ENCODE results near the gene JAML. TPM values are rescaled to one million over a fixed set of nuclear protein-coding genes. Genes with fewer than 3 reads are reported as not detected.

Gene JAML
- total and polyA plus RNA-seq, 2 experiments from 2014 or later, result 0.56 to 1.0 TPM

- no peaks in the 10 kb centered on the region; the same call in 1 of the 2 replicates for H3K36me3 ChIP-seq (ENCODE audit: insufficient read depth)
- peaks cover 88% of the 10 kb centered on the region for H3K27me3 ChIP-seq (ENCODE audit: insufficient read depth)
- DNase-seq (ENCODE audit: low spot score), result peak; percentile 94
- peak overlapping the region; percentile 89 for H3K4me3 ChIP-seq
- no peaks in the 10 kb centered on the region for H3K9me2 ChIP-seq (ENCODE audit: insufficient read depth)
- Mint-ChIP-seq H3K36me3 (ENCODE audit: low read depth) (no peaks in the 10 kb centered on the region), H3K9me3 (no peaks in the 10 kb centered on the region; the same call in 2 of the 3 replicates), H3K27ac (no peak overlapping the region), H3K4me1 (peaks cover 41% of the 10 kb centered on the region), H3K4me3 (peak overlapping the region; percentile 70), H3K27me3 (ENCODE audit: insufficient read depth, low read depth, poor library complexity) (peaks cover 45% of the 10 kb centered on the region)
- TF ChIP-seq EZH2 (IDR thresholded peaks at IDR 0.05; ENCODE audit: low read depth, unreplicated experiment) (peak; percentile 61), CTCF (conservative IDR thresholded peaks at IDR 0.05; ENCODE audit: low read depth in 2 of 2) (peak; percentile 92 to 95), NANOG (IDR thresholded peaks at IDR 0.05; ENCODE audit: borderline replicate concordance) (no peak), ETS1 (IDR thresholded peaks at IDR 0.05) (no peak)
- ATAC-seq, result peak; percentile 77
- H3F3A ChIP-seq (replicated peaks; ENCODE audit: low read depth), result no peaks in the 10 kb centered on the region
- peak overlapping the region; percentile 97 for H3K4me2 ChIP-seq
- H2AFZ ChIP-seq, result peak overlapping the region; percentile 99
- H3K27ac ChIP-seq (ENCODE audit: low read depth), result no peak overlapping the region
- no peaks in the 10 kb centered on the region for H3K79me2 ChIP-seq (replicated peaks; ENCODE audit: insufficient read depth)
- peaks cover 29% of the 10 kb centered on the region for H3K4me1 ChIP-seq (ENCODE audit: insufficient read depth)
- H4K20me1 ChIP-seq (replicated peaks; ENCODE audit: insufficient read depth), result no peaks in the 10 kb centered on the region; the same call in 1 of the 2 replicates
These were observed 53.3 kb downstream of the JAML start for GRCh38 chr11:118171269-118172062.

GRCh38 chr11:118170882-118171268 is 53.9 kb downstream of the JAML start:
- H3K4me2 ChIP-seq, result peak overlapping the region; percentile 97
- Mint-ChIP-seq H3K4me3 (peak overlapping the region; percentile 70), H3K27ac (no peak overlapping the region), H3K27me3 (ENCODE audit: insufficient read depth, low read depth, poor library complexity) (peaks cover 41% of the 10 kb centered on the region), H3K36me3 (ENCODE audit: low read depth) (no peaks in the 10 kb centered on the region), H3K4me1 (peaks cover 42% of the 10 kb centered on the region), H3K9me3 (no peaks in the 10 kb centered on the region; the same call in 2 of the 3 replicates)
- H3K27me3 ChIP-seq (ENCODE audit: insufficient read depth), result peaks cover 84% of the 10 kb centered on the region
- peak overlapping the region; percentile 99; the same call in 1 of the 2 replicates for H2AFZ ChIP-seq
- H3F3A ChIP-seq (replicated peaks; ENCODE audit: low read depth), result no peaks in the 10 kb centered on the region
- H3K4me1 ChIP-seq (ENCODE audit: insufficient read depth), result peaks cover 29% of the 10 kb centered on the region
- no peaks in the 10 kb centered on the region; the same call in 1 of the 2 replicates for H3K36me3 ChIP-seq (ENCODE audit: insufficient read depth)
- no peak; the same call in 1 of the 3 replicates for ATAC-seq
- no peaks in the 10 kb centered on the region; the same call in 1 of the 2 replicates for H4K20me1 ChIP-seq (replicated peaks; ENCODE audit: insufficient read depth)
- H3K4me3 ChIP-seq, result peak overlapping the region; percentile 89
- no peaks in the 10 kb centered on the region for H3K79me2 ChIP-seq (replicated peaks; ENCODE audit: insufficient read depth)
- no peak overlapping the region for H3K27ac ChIP-seq (ENCODE audit: low read depth)
- H3K9me2 ChIP-seq (ENCODE audit: insufficient read depth), result no peaks in the 10 kb centered on the region
- DNase-seq (ENCODE audit: low spot score), result no peak
- no peak for TF ChIP-seq CTCF (conservative IDR thresholded peaks at IDR 0.05; ENCODE audit: low read depth in 2 of 2)
- TF ChIP-seq POLR2AphosphoS5 (IDR thresholded peaks at IDR 0.05; ENCODE audit: low read depth), result no peak
- no peak for TF ChIP-seq JUNB (IDR thresholded peaks at IDR 0.05; ENCODE audit: unreplicated experiment)
- TF ChIP-seq NANOG (IDR thresholded peaks at IDR 0.05; ENCODE audit: borderline replicate concordance), result no peak
- TF ChIP-seq CREB1 (CRISPR knock-in tag; IDR thresholded peaks at IDR 0.05; ENCODE audit: low read depth), result no peak
- TF ChIP-seq ETS1 (IDR thresholded peaks at IDR 0.05), result no peak
- TF ChIP-seq STAT1 (IDR thresholded peaks at IDR 0.05; ENCODE audit: unreplicated experiment), result no peak
- no peak for TF ChIP-seq ZNF331 (CRISPR knock-in tag; IDR thresholded peaks at IDR 0.05; ENCODE audit: low read depth)
- no peak for TF ChIP-seq ZNF114 (CRISPR knock-in tag; IDR thresholded peaks at IDR 0.05)
- no peak for TF ChIP-seq EZH2 (IDR thresholded peaks at IDR 0.05; ENCODE audit: low read depth, unreplicated experiment)
